ENCODE measurements around the gene FKBP5. TPM values are rescaled to one million over a fixed set of nuclear protein-coding genes. Genes with fewer than 3 reads are reported as not detected.

FKBP5 gene
- total RNA-seq, 1 donor from 2014 or later, result 4.6 TPM

- no peak overlapping the region for H3K4me3 ChIP-seq (ENCODE audit: insufficient read depth, low read depth, low read length)
- FAIRE-seq, result no peak
- Mint-ChIP-seq H3K4me3 (ENCODE audit: unreplicated experiment) (no peak overlapping the region), H3K36me3 (ENCODE audit: low read depth, unreplicated experiment) (no peaks in the 10 kb centered on the region), H3K9me3 (ENCODE audit: unreplicated experiment) (no peaks in the 10 kb centered on the region), H3K27me3 (ENCODE audit: low read depth, unreplicated experiment) (peaks cover 24% of the 10 kb centered on the region), H3K4me1 (ENCODE audit: low read depth, unreplicated experiment) (peaks cover 4% of the 10 kb centered on the region), H3K27ac (ENCODE audit: unreplicated experiment) (no peak overlapping the region)
- H3K4me2 ChIP-seq (ENCODE audit: low read length), result no peak overlapping the region
- DNase-seq (ENCODE audit: low read depth), result no peak
- no peaks in the 10 kb centered on the region for H3K4me1 ChIP-seq (ENCODE audit: insufficient read depth, low read length)
- H3K27me3 ChIP-seq (ENCODE audit: insufficient read depth, low read length), result peaks cover 9% of the 10 kb centered on the region
- no peak overlapping the region for H3K27ac ChIP-seq (ENCODE audit: low read depth, low read length)
- no peaks in the 10 kb centered on the region for H3K36me3 ChIP-seq (ENCODE audit: insufficient read depth, low read length)
- H4K20me1 ChIP-seq (ENCODE audit: insufficient read depth, low read length), result no peaks in the 10 kb centered on the region
- no peak overlapping the region for H2AFZ ChIP-seq (ENCODE audit: low read depth, low read length)
- H3K79me2 ChIP-seq (ENCODE audit: insufficient read depth, low read length), result no peaks in the 10 kb centered on the region
- TF ChIP-seq CTCF (IDR thresholded peaks at IDR 0.05; ENCODE audit: insufficient read depth, low read depth, low read length), result no peak
- TF ChIP-seq EZH2 (IDR thresholded peaks at IDR 0.05; ENCODE audit: insufficient read depth, low read length), result no peak
- H3K9me3 ChIP-seq (ENCODE audit: insufficient read depth, low read depth, low read length), result no peaks in the 10 kb centered on the region
- H3K9ac ChIP-seq (ENCODE audit: low read length), result no peak overlapping the region
Measured at GRCh38 chr6:35561113-35561512, 127.6 kb downstream of the FKBP5 start.

GRCh38 chr6:35558571-35558970 is 130.1 kb downstream of the FKBP5 start:
- Mint-ChIP-seq H3K36me3 (ENCODE audit: low read depth, unreplicated experiment) (no peaks in the 10 kb centered on the region), H3K27me3 (ENCODE audit: low read depth, unreplicated experiment) (peaks cover 18% of the 10 kb centered on the region), H3K4me1 (ENCODE audit: low read depth, unreplicated experiment) (peaks cover 4% of the 10 kb centered on the region), H3K9me3 (ENCODE audit: unreplicated experiment) (no peaks in the 10 kb centered on the region), H3K4me3 (ENCODE audit: unreplicated experiment) (no peak overlapping the region), H3K27ac (ENCODE audit: unreplicated experiment) (no peak overlapping the region)
- Histone ChIP-seq H3K4me1 (ENCODE audit: insufficient read depth, low read length) (no peaks in the 10 kb centered on the region), H3K9ac (ENCODE audit: low read length) (no peak overlapping the region), H3K4me3 (ENCODE audit: insufficient read depth, low read depth, low read length) (no peak overlapping the region), H3K4me2 (ENCODE audit: low read length) (no peak overlapping the region), H3K27me3 (ENCODE audit: insufficient read depth, low read length) (no peaks in the 10 kb centered on the region), H3K27ac (ENCODE audit: low read depth, low read length) (no peak overlapping the region), H4K20me1 (ENCODE audit: insufficient read depth, low read length) (no peaks in the 10 kb centered on the region), H3K36me3 (ENCODE audit: insufficient read depth, low read length) (no peaks in the 10 kb centered on the region), H2AFZ (ENCODE audit: low read depth, low read length) (no peak overlapping the region), H3K9me3 (ENCODE audit: insufficient read depth, low read depth, low read length) (no peaks in the 10 kb centered on the region), H3K79me2 (ENCODE audit: insufficient read depth, low read length) (no peaks in the 10 kb centered on the region)
- DNase-seq (ENCODE audit: low read depth), result no peak
- TF ChIP-seq EZH2 (IDR thresholded peaks at IDR 0.05; ENCODE audit: insufficient read depth, low read length) (no peak), CTCF (IDR thresholded peaks at IDR 0.05; ENCODE audit: insufficient read depth, low read depth, low read length) (no peak)
- FAIRE-seq, result no peak

GRCh38 chr6:35557239-35557638 is 131.5 kb downstream of the FKBP5 start:
- Mint-ChIP-seq H3K4me1 (ENCODE audit: low read depth, unreplicated experiment) (peaks cover 3% of the 10 kb centered on the region), H3K4me3 (ENCODE audit: unreplicated experiment) (no peak overlapping the region), H3K9me3 (ENCODE audit: unreplicated experiment) (no peaks in the 10 kb centered on the region), H3K27ac (ENCODE audit: unreplicated experiment) (no peak overlapping the region), H3K27me3 (ENCODE audit: low read depth, unreplicated experiment) (peaks cover 10% of the 10 kb centered on the region), H3K36me3 (ENCODE audit: low read depth, unreplicated experiment) (no peaks in the 10 kb centered on the region)
- Histone ChIP-seq H3K36me3 (ENCODE audit: insufficient read depth, low read length) (no peaks in the 10 kb centered on the region), H3K27me3 (ENCODE audit: insufficient read depth, low read length) (no peaks in the 10 kb centered on the region), H3K9ac (ENCODE audit: low read length) (no peak overlapping the region), H3K9me3 (ENCODE audit: insufficient read depth, low read depth, low read length) (peaks cover 2% of the 10 kb centered on the region), H3K4me2 (ENCODE audit: low read length) (no peak overlapping the region), H3K4me1 (ENCODE audit: insufficient read depth, low read length) (no peaks in the 10 kb centered on the region), H3K4me3 (ENCODE audit: insufficient read depth, low read depth, low read length) (no peak overlapping the region), H2AFZ (ENCODE audit: low read depth, low read length) (no peak overlapping the region), H3K27ac (ENCODE audit: low read depth, low read length) (no peak overlapping the region), H4K20me1 (ENCODE audit: insufficient read depth, low read length) (no peaks in the 10 kb centered on the region), H3K79me2 (ENCODE audit: insufficient read depth, low read length) (no peaks in the 10 kb centered on the region)
- FAIRE-seq (no peak), DNase-seq (ENCODE audit: low read depth) (no peak)
- no peak for TF ChIP-seq CTCF (IDR thresholded peaks at IDR 0.05; ENCODE audit: insufficient read depth, low read depth, low read length)
- TF ChIP-seq EZH2 (IDR thresholded peaks at IDR 0.05; ENCODE audit: insufficient read depth, low read length), result no peak

Measured in astrocyte (in vitro differentiated cells and primary cell).